ENCODE measurements around the gene ZNF554. TPM values are rescaled to one million over a fixed set of nuclear protein-coding genes. Genes with fewer than 3 reads are reported as not detected.
"Not testable (repeated sequence)": the region's sequence is repeated elsewhere in the genome, so short reads cannot be mapped to it uniquely, and the experiment has no call there.

ZNF554 gene
- total RNA-seq, 2 donors from 2014 or later: 4.4 to 8.6 TPM

DNA sequence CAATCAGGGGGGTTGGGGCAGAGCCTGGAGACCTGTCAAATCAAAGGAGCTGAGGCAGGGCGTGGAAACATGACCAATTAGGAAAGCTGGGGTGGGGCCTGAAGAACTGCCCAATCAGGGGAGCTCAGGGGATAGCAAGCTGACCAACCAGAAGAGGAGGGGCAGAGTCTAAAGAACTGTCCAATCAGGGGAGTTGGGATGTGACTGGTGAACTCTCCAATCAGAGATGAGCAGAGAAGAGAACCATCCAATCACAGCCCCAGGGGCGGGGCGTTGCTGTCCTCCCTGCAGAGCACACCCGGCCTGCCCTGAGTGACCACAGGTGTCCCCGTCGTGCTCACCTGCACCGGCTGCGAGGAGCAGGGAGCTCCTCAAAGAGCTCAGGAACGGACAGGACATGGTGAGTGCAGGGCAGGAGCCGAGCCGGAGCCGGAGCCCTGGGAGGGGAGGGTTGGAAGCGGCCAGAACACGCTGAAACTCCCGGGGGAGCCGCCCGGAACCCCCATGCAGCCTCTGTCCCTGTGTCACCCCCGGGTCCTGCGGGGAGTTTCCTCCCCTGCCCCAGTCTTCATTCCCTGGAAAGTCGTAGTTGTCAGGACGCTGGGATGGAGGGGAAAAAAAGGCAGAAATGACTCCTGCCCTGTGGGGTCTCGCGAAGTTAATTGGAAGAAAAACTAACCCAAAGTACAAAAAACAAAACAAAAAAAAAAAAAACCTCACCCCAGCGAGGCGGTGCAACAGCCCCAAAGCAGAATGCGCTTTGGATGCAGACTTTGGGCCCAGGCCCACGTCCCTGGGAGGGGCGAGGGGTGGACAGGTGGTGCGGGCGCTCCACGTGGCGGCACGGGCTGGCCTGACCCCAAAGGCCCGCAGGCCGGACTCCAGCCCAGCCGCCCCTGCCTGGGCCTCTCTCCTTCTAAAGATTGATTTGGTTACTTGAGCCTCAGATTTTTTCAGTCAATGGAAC, 47.6 kb downstream of the ZNF554 start, which contains the start of gene ZNF556:
Gene ZNF556, plus strand, starts transcription at position 311 of the 967 bp plus-strand sequence. Its CDS starts 87 bp downstream, at position 398.
- Histone ChIP-seq H3K27me3 (replicated peaks; ENCODE audit: insufficient read depth) (no peaks in the 10 kb centered on the region), H3K4me3 (no peak within 1 kb of the TSS)

DNA sequence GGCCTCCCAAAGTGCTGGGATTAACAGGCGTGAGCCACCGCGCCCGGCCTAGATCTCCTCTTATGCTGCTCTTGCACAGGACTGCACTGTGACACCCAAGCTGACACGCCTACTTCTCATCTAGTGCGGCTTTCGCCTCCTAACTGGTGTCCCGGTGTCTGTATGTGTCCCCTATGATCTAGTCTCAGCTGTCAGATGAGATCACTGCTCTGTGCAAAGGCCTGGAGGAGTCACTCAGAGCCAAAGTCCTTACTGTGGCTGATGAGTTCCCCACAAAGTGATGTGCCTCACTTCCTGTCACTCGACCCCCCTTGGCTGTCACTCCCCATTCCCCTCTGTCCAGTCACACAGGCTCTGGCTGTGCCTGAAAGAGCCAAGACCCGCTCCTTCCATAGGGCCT, 50.0 kb downstream of the ZNF554 start:
- intact Hi-C loops (cut with DNase I): no loop called here
- TF ChIP-seq POLR2AphosphoS5 (IDR thresholded peaks at IDR 0.05) (no peak), POLR2A (IDR thresholded peaks at IDR 0.05) (no peak)
- TF ChIP-seq, protein P1, sequence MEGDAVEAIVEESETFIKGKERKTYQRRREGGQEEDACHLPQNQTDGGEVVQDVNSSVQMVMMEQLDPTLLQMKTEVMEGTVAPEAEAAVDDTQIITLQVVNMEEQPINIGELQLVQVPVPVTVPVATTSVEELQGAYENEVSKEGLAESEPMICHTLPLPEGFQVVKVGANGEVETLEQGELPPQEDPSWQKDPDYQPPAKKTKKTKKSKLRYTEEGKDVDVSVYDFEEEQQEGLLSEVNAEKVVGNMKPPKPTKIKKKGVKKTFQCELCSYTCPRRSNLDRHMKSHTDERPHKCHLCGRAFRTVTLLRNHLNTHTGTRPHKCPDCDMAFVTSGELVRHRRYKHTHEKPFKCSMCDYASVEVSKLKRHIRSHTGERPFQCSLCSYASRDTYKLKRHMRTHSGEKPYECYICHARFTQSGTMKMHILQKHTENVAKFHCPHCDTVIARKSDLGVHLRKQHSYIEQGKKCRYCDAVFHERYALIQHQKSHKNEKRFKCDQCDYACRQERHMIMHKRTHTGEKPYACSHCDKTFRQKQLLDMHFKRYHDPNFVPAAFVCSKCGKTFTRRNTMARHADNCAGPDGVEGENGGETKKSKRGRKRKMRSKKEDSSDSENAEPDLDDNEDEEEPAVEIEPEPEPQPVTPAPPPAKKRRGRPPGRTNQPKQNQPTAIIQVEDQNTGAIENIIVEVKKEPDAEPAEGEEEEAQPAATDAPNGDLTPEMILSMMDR (IDR thresholded peaks at IDR 0.05): no peak
- 90% methylated on average over 10 of the region's 10 CpGs for WGBS
- Histone ChIP-seq H3K27me3 (replicated peaks; ENCODE audit: insufficient read depth) (no peaks in the 10 kb centered on the region), H3K4me1 (replicated peaks) (no peaks in the 10 kb centered on the region), H3K36me3 (no peaks in the 10 kb centered on the region), H3K4me3 (no peak overlapping the region), H3K27ac (no peak overlapping the region), H3K9me3 (no peaks in the 10 kb centered on the region)
- DNase-seq (ENCODE audit: low spot score): no peak

More for the DNA sequence above, 47.6 kb downstream of the ZNF554 start, which contains the start of gene ZNF556:
- Histone ChIP-seq H3K4me1 (replicated peaks) (no peaks in the 10 kb centered on the region), H3K27ac (no peak within 1 kb of the TSS), H3K9me3 (no peaks in the 10 kb centered on the region), H3K36me3 (no peaks in the 10 kb centered on the region)
- intact Hi-C loops (cut with DNase I): no loop called here
- WGBS: 82% methylated on average over 34 of the region's 36 CpGs
- TF ChIP-seq, protein P1 (IDR thresholded peaks at IDR 0.05): no peak
- TF ChIP-seq POLR2AphosphoS5 (IDR thresholded peaks at IDR 0.05): no peak
- TF ChIP-seq POLR2A (IDR thresholded peaks at IDR 0.05): no peak
- DNase-seq (ENCODE audit: low spot score): no peak

DNA sequence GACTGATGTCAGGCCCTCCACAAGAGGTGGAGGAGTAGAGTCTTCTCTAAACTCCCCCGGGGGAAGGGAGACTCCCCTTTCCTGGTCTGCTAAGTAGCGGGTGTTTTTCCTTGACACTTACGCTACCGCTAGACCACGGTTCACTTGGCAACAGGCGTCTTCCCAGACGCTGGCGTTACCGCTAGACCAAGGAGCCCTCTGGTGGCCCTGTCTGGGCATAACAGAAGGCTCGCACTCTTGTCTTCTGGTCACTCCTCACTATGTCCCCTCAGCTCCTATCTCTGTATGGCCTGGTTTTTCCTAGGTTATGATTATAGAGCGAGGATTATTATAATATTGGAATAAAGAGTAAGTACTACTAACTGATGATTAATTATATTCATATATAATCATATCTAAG, 52.5 kb downstream of the ZNF554 start:
- H3K4me3 ChIP-seq; H3K27ac ChIP-seq; intact Hi-C loops (cut with DNase I); DNase-seq (ENCODE audit: low spot score); H3K9me3 ChIP-seq; H3K36me3 ChIP-seq; H3K4me1 ChIP-seq (replicated peaks); H3K27me3 ChIP-seq (replicated peaks; ENCODE audit: insufficient read depth): not testable (repeated sequence)
- TF ChIP-seq, protein P1 (IDR thresholded peaks at IDR 0.05): peak in 1 of 4 experiments; percentile 42
- WGBS: 14% methylated on average over 11 of the region's 11 CpGs

DNA sequence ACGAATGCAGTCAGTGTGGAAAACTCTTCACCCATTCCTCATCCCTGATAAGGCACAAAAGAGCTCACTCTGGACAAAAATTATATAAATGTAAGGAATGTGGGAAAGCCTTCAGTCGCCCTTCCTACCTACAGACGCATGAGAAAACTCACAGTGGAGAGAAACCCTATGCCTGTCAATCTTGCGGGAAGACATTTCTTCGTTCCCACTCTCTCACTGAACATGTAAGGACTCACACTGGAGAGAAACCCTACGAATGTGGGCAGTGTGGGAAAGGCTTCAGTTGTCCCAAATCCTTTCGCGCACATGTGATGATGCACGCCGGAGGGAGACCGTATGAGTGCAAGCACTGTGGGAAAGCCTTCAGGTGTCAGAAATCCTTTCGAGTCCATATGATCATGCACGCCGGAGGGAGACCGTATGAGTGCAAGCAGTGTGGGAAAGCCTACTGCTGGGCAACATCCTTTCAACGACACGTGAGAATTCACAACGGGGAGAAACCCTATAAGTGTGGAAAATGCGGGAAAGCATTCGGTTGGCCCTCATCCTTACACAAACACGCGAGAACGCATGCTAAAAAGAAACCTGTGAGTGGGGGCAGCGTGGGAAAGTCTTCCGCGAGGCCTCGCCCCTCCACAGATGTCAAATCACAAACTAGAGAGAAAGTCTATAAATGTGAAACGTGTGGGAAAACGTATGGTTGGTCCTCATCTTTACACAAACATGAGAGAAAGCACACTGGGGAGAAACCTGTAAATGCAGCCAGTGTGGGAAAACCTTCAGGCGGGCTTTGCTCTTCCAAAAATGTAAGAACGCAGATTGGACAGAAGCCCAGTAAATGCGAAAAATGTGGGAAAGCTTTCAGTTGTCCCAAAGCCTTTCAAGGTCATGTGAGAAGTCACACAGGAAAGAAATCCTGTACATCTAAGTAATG, 58.0 kb downstream of the ZNF554 start:
- no peak overlapping the region for H3K27ac ChIP-seq
- DNase-seq (ENCODE audit: low spot score): no peak
- intact Hi-C loops (cut with DNase I): no loop called here

More for the DNA sequence above, 58.0 kb downstream of the ZNF554 start:
- Histone ChIP-seq H3K36me3 (no peaks in the 10 kb centered on the region), H3K9me3 (no peaks in the 10 kb centered on the region), H3K4me3 (no peak overlapping the region), H3K4me1 (replicated peaks) (no peaks in the 10 kb centered on the region), H3K27me3 (replicated peaks; ENCODE audit: insufficient read depth) (no peaks in the 10 kb centered on the region)
- TF ChIP-seq POLR2A (IDR thresholded peaks at IDR 0.05) (no peak), POLR2AphosphoS5 (IDR thresholded peaks at IDR 0.05) (no peak)
- TF ChIP-seq, protein P1 (IDR thresholded peaks at IDR 0.05): no peak
- WGBS: 92% methylated on average over 32 of the region's 32 CpGs
